GM18508 (cell line): Measurements from ENCODE around the gene CCDC24.

Source experiments
- ATAC-seq: cut with Tn5 transposase; IDR thresholded peaks from one replicate; pipeline ENCODE4 v1.9.1; 2021; ENCODE audit warnings: moderate number of reproducible peaks; ENCODE audit not compliant: insufficient read depth, unreplicated experiment

The CCDC24 gene

GRCh38 chr1:43979528-43980254 lies 11.7 kb upstream of the CCDC24 start:
- ATAC-seq, result no peak

- no peak for ATAC-seq
These were observed 10.9 kb upstream of the CCDC24 start for GRCh38 chr1:43980255-43981134.

- ATAC-seq, result no peak
These were observed 10.3 kb upstream of the CCDC24 start for GRCh38 chr1:43981135-43981491.

GRCh38 chr1:43981636-43982035 lies 9.8 kb upstream of the CCDC24 start:
- no peak for ATAC-seq

- no peak for ATAC-seq
These were observed 9.2 kb upstream of the CCDC24 start for GRCh38 chr1:43982241-43982640.

GRCh38 chr1:43982808-43983207 lies 8.6 kb upstream of the CCDC24 start:
- no peak for ATAC-seq

- ATAC-seq, result no peak
These were observed 8.0 kb upstream of the CCDC24 start for GRCh38 chr1:43983253-43983899.

GRCh38 chr1:43984855-43985254 lies 6.5 kb upstream of the CCDC24 start:
- no peak for ATAC-seq

- no peak for ATAC-seq
These were observed 5.3 kb upstream of the CCDC24 start for GRCh38 chr1:43985984-43986595.

GRCh38 chr1:43986712-43987111 lies 4.7 kb upstream of the CCDC24 start:
- ATAC-seq, result no peak

- ATAC-seq, result no peak
These were observed 4.1 kb upstream of the CCDC24 start for GRCh38 chr1:43987159-43987902.

- no peak for ATAC-seq
These were observed 864 bp upstream of the CCDC24 start for GRCh38 chr1:43990271-43991199.

GRCh38 chr1:43991200-43991475 lies 261 bp upstream of the CCDC24 start:
- ATAC-seq, result no peak

GRCh38 chr1:43992232-43992995 lies 1.0 kb downstream of the CCDC24 start:
- no peak for ATAC-seq

- no peak for ATAC-seq
These were observed 2.0 kb downstream of the CCDC24 start for GRCh38 chr1:43993206-43993914.

GRCh38 chr1:43994071-43994470 lies 2.7 kb downstream of the CCDC24 start:
- no peak for ATAC-seq

- no peak for ATAC-seq
These were observed 3.7 kb downstream of the CCDC24 start for GRCh38 chr1:43994794-43995790.
